ENCODE measurements around the gene SRRD. TPM values are rescaled to one million over a fixed set of nuclear protein-coding genes. Genes with fewer than 3 reads are reported as not detected.

SRRD gene
- total RNA-seq, 2 donors from 2014 or later: 28.6 to 31.8 TPM

DNA sequence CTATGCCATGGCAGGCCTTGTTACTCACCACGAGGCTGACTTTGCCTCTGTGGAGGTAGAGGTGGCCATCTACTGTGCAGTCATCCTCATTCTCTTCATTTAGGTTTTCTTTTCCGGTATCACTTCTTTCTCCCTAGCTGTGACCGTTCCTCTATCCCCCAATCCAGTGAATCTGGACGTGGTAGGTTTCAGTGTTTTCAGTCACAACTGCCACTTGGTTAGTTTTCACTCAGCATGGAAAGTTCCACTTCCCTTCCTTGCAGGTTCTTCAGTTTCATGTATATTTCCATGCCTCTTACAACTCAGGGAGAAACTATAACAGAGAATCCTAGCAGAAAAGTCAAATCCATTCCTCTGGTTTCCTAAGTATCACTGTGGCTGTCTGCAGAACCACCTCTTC lies 2.0 kb upstream of the SRRD start:
- Mint-ChIP-seq H3K36me3 (peaks cover 10% of the 10 kb centered on the region), H3K4me1 (ENCODE audit: low read depth in 2 of 2) (peaks cover 56 to 65% of the 10 kb centered on the region in 2 donors), H3K27me3 (no peaks in the 10 kb centered on the region), H3K9me3 (no peaks in the 10 kb centered on the region), H3K27ac (peak overlapping the region; percentile 84 to 95), H3K4me3 (peak overlapping the region; percentile 92)
- DNase-seq (ENCODE audit: low spot score): no peak
- no peak for ATAC-seq

DNA sequence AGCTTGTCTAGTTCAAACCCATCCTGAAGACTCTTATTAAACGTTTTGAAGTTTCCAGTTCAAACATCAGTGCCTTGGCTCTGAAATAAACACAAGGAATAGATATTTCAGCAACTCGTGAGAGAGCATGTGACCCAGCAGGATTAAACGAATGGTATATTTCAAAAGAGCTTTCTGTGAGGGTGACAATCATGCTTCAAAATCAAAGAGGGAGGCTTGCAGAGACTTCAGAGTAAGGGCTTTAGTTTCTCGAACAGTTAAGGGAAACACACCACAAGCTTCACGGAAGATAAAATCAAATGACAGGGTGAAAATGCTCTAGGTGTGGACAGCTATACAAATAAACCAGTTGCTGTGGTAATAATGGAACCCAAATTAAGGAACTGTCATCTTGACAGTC lies 1.5 kb upstream of the SRRD start:
- Mint-ChIP-seq H3K36me3 (peaks cover 10% of the 10 kb centered on the region), H3K4me3 (peak overlapping the region; percentile 92)

GRCh38 chr22:26483043-26483438 lies 636 bp upstream of the SRRD start:
- ATAC-seq (no peak), DNase-seq (ENCODE audit: low spot score) (no peak)
- Mint-ChIP-seq H3K4me1 (ENCODE audit: low read depth in 2 of 2) (peaks cover 45 to 52% of the 10 kb centered on the region in 2 donors), H3K4me3 (peak overlapping the region; percentile 92), H3K27me3 (no peaks in the 10 kb centered on the region), H3K36me3 (peaks cover 4% of the 10 kb centered on the region), H3K9me3 (no peaks in the 10 kb centered on the region), H3K27ac (peak overlapping the region; percentile 84 to 95)

More for the DNA sequence above, 1.5 kb upstream of the SRRD start:
- Mint-ChIP-seq H3K27me3 (no peaks in the 10 kb centered on the region), H3K27ac (peak overlapping the region; percentile 84 to 95), H3K4me1 (ENCODE audit: low read depth in 2 of 2) (peaks cover 53 to 60% of the 10 kb centered on the region in 2 donors), H3K9me3 (no peaks in the 10 kb centered on the region)
- ATAC-seq: no peak
- DNase-seq (ENCODE audit: low spot score): no peak

DNA sequence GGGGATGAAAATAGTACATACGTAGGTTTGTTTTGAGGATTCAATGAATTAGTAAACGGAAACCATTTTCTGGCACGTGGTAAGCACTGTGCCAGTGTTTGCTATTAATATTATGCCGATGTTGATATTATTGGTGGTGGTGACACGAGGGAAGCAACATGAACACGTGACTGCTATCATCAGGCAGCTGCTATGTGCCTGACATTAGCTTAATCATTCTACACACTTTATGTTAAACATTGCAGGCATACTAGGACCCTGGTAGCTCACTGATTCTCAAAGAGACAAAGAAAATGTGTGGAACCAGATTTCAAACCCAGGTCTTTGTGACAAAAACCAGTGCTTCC lies 656 bp downstream of the SRRD start:
- H3K27me3 Mint-ChIP-seq: no peaks in the 10 kb centered on the region
- H3K36me3 Mint-ChIP-seq: peaks cover 10% of the 10 kb centered on the region
- no peaks in the 10 kb centered on the region for H3K9me3 Mint-ChIP-seq
- ATAC-seq (no peak), DNase-seq (ENCODE audit: low spot score) (no peak)
- peaks cover 47 to 48% of the 10 kb centered on the region in 2 donors for H3K4me1 Mint-ChIP-seq (ENCODE audit: low read depth in 2 of 2)
- peak overlapping the region; percentile 92 for H3K4me3 Mint-ChIP-seq
- H3K27ac Mint-ChIP-seq: peak overlapping the region; percentile 84 to 95

- no peak for ATAC-seq
- Mint-ChIP-seq H3K27ac (peak overlapping the region; percentile 84 to 95), H3K9me3 (no peaks in the 10 kb centered on the region), H3K27me3 (no peaks in the 10 kb centered on the region), H3K4me3 (peak overlapping the region; percentile 92), H3K36me3 (peaks cover 11% of the 10 kb centered on the region), H3K4me1 (ENCODE audit: low read depth in 2 of 2) (peaks cover 40 to 43% of the 10 kb centered on the region in 2 donors)
- DNase-seq (ENCODE audit: low spot score): no peak
Observed at GRCh38 chr22:26485013-26485412, 1.3 kb downstream of the SRRD start.

- H3K27me3 Mint-ChIP-seq: no peaks in the 10 kb centered on the region
- peak overlapping the region; percentile 84 to 95 for H3K27ac Mint-ChIP-seq
- peaks cover 14% of the 10 kb centered on the region for H3K36me3 Mint-ChIP-seq
- H3K4me3 Mint-ChIP-seq: peak overlapping the region; percentile 64
- ATAC-seq (no peak), DNase-seq (ENCODE audit: low spot score) (no peak)
- H3K9me3 Mint-ChIP-seq: no peaks in the 10 kb centered on the region
- H3K4me1 Mint-ChIP-seq (ENCODE audit: low read depth in 2 of 2): peaks cover 39 to 40% of the 10 kb centered on the region in 2 donors
Observed at GRCh38 chr22:26485806-26486390, 2.2 kb downstream of the SRRD start.

GRCh38 chr22:26486394-26486793 lies 2.7 kb downstream of the SRRD start:
- Mint-ChIP-seq H3K27me3 (no peaks in the 10 kb centered on the region), H3K4me1 (ENCODE audit: low read depth in 2 of 2) (peaks cover 34 to 37% of the 10 kb centered on the region in 2 donors), H3K27ac (peak overlapping the region in 1 of 2 donors; percentile 95), H3K36me3 (peaks cover 16% of the 10 kb centered on the region), H3K9me3 (no peaks in the 10 kb centered on the region), H3K4me3 (peak overlapping the region; percentile 15)
- ATAC-seq: no peak
- DNase-seq (ENCODE audit: low spot score): no peak

DNA sequence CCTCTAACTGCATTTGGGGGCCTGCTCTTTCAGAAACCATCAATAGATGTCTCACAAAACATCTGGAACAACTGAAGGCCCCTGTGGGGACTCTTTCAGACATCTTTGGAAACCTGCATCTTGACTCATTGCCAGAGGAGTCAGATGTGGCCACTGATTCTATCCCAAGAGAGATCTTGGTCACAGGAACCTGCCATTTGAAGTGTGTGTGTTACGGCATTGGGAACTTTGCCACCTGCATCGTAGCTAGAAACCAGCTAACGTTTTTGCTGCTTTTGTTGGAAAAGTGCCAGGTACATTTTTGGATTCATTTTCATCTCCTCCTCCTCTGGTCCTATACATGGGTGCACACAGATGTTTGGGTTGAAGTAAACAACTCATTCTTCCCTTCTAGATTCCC lies 4.3 kb downstream of the SRRD start:
- no peak for DNase-seq (ENCODE audit: low spot score)
- Mint-ChIP-seq H3K27ac (no peak overlapping the region), H3K36me3 (peaks cover 13% of the 10 kb centered on the region), H3K27me3 (no peaks in the 10 kb centered on the region), H3K4me1 (ENCODE audit: low read depth in 2 of 2) (peaks cover 18 to 22% of the 10 kb centered on the region in 2 donors), H3K9me3 (no peaks in the 10 kb centered on the region), H3K4me3 (no peak overlapping the region)
- no peak for ATAC-seq

DNA sequence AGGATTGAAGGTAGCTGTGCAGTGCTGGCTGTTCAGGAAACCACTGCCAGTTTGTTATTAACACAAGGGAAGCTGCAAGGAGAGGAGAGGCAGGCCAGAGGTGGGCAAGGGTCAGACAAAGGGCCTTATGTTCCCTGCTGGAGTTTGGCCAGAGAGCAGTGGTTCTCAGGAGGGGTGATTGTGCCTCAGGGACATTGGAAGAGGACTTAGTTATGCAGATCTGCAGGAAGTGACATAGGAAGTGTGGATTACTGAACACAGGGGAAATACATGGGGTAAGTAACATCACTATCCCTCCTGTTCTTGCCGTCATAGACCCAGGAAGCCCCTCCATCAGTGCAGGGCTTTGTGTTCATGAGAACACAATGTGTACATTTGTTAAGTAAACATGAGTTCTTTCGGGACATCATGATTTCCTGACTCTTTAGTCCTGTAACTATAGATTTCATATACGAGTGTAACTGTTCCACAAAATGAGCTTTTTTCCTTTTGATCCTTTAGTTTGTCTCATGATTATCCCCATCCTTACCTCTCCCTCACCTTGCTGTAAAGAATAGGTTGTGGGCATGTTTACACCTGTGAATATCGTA lies 5.9 kb downstream of the SRRD start:
- H3K4me1 Mint-ChIP-seq (ENCODE audit: low read depth in 2 of 2): peaks cover 9 to 22% of the 10 kb centered on the region in 2 donors
- DNase-seq (ENCODE audit: low spot score) (no peak), ATAC-seq (no peak)
- H3K9me3 Mint-ChIP-seq: no peaks in the 10 kb centered on the region
- no peaks in the 10 kb centered on the region for H3K27me3 Mint-ChIP-seq
- no peak overlapping the region for H3K4me3 Mint-ChIP-seq
- H3K27ac Mint-ChIP-seq: no peak overlapping the region
- H3K36me3 Mint-ChIP-seq: peaks cover 18% of the 10 kb centered on the region

- ATAC-seq (no peak), DNase-seq (ENCODE audit: low spot score) (no peak)
- Mint-ChIP-seq H3K36me3 (peaks cover 24% of the 10 kb centered on the region), H3K27ac (no peak overlapping the region), H3K9me3 (no peaks in the 10 kb centered on the region), H3K4me3 (no peak overlapping the region), H3K27me3 (no peaks in the 10 kb centered on the region), H3K4me1 (ENCODE audit: low read depth in 2 of 2) (peaks cover 0 to 15% of the 10 kb centered on the region in 2 donors)
Observed at GRCh38 chr22:26492220-26492619, 8.5 kb downstream of the SRRD start.

DNA sequence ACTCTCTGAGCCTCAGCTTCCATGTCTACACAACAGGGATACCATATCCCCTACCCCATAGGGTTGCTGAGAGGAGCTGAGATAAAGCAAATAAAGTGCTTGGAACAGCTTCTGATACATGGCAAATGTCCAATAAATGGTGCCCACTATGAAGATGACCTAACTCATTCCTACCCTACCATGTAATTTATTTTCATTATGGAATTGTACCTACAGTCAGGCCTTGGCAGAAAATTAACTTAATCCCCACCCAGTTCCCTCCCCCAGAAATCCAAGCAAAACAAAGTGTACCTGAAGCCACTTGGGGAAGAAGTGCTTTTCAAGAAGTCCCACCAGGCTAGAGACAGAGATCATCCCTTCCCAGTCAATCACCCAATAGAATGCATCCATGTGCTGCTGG lies 10.8 kb downstream of the SRRD start:
- Mint-ChIP-seq H3K9me3 (no peaks in the 10 kb centered on the region), H3K27ac (no peak overlapping the region), H3K4me3 (no peak overlapping the region), H3K27me3 (no peaks in the 10 kb centered on the region), H3K4me1 (ENCODE audit: low read depth in 2 of 2) (peaks cover 0 to 9% of the 10 kb centered on the region in 2 donors), H3K36me3 (peaks cover 21% of the 10 kb centered on the region)
- ATAC-seq: no peak
- no peak for DNase-seq (ENCODE audit: low spot score)

DNA sequence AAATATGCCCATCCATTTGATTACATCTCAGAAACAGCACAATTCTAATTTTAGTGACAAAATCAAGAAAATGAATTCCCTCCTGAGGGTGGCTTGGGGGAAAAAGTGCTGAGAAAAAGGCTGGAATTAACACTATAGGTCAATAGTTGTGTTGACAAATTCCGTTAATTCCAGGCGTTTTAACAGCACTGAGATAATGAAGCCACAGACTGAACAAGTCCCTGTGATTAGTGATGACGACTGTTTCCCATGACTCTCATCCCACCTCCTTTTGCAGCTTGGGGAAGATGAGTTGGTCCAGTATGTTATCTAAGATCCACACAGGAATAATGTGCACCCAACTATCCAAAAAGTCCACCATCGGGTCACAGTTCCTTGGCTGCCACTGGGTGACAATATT lies 12.8 kb downstream of the SRRD start:
- ATAC-seq (no peak), DNase-seq (ENCODE audit: low spot score) (no peak)
- Mint-ChIP-seq H3K4me3 (no peak overlapping the region), H3K36me3 (peaks cover 25% of the 10 kb centered on the region), H3K27ac (no peak overlapping the region), H3K4me1 (ENCODE audit: low read depth in 2 of 2) (peaks cover 0 to 11% of the 10 kb centered on the region in 2 donors), H3K9me3 (no peaks in the 10 kb centered on the region), H3K27me3 (no peaks in the 10 kb centered on the region)

- ATAC-seq (no peak), DNase-seq (ENCODE audit: low spot score) (no peak)
- Mint-ChIP-seq H3K4me3 (no peak overlapping the region), H3K36me3 (peaks cover 47% of the 10 kb centered on the region), H3K4me1 (ENCODE audit: low read depth in 2 of 2) (peaks cover 22 to 27% of the 10 kb centered on the region in 2 donors), H3K27me3 (no peaks in the 10 kb centered on the region), H3K27ac (no peak overlapping the region), H3K9me3 (no peaks in the 10 kb centered on the region)
Observed at GRCh38 chr22:26499188-26499703, 15.6 kb downstream of the SRRD start.

DNA sequence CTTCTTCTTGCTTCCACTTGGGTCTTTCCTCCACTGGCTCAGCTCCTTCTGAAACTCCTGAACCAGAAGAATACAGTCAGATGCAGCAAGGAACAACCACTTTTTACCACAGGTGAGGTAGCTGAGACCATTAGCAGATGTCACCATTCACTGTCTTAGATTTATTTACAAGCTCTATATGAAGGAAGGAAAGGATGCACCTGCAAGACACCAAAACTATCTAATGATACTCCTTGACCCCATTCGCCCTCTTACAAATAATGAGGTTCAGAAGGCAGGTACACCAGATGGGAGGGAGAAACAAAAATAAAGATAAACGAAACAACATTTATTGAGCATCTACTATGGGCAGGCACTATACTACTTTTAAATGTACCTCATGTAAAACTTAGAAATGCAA lies 18.3 kb downstream of the SRRD start:
- ATAC-seq: no peak
- H3K4me3 Mint-ChIP-seq: no peak overlapping the region
- no peak for DNase-seq (ENCODE audit: low spot score)
- H3K4me1 Mint-ChIP-seq (ENCODE audit: low read depth in 2 of 2): peaks cover 25% of the 10 kb centered on the region in 2 donors
- no peaks in the 10 kb centered on the region for H3K27me3 Mint-ChIP-seq
- peaks cover 54% of the 10 kb centered on the region for H3K36me3 Mint-ChIP-seq
- H3K27ac Mint-ChIP-seq: peak overlapping the region; percentile 81 to 96
- H3K9me3 Mint-ChIP-seq: no peaks in the 10 kb centered on the region
